Upper lobe of left lung (tissue), 4 donors: ENCODE measurements around the gene ASB15.

Experiments
- EP300 ChIP-seq, 4 donors: sonication (generic); formaldehyde crosslinking; IDR thresholded peaks; one replicate each; pipeline ENCODE4 v1.5.1; 2017; ENCODE audit warnings: antibody characterized with exemption in 4 of 4, control low read depth in 2 of 4
- POLR2A ChIP-seq, 4 donors: fragments of 450-650 bp; IDR thresholded peaks; one replicate each; pipeline ENCODE4 v1.5.1; 2016 to 2017; ENCODE audit warnings: antibody characterized with exemption in 4 of 4, mild to moderate bottlenecking in 2 of 4
- TF ChIP-seq, protein P1 (sequence below), 6 experiments: fragments of 450-650 bp in 4 of 6; fragments of 200-600 bp in 2 of 6; sonication (generic) in 2 of 6; IDR thresholded peaks; one replicate each; pipeline ENCODE4 v1.5.1; 2016 to 2019; ENCODE audit warnings: antibody characterized with exemption in 6 of 6

DNA sequence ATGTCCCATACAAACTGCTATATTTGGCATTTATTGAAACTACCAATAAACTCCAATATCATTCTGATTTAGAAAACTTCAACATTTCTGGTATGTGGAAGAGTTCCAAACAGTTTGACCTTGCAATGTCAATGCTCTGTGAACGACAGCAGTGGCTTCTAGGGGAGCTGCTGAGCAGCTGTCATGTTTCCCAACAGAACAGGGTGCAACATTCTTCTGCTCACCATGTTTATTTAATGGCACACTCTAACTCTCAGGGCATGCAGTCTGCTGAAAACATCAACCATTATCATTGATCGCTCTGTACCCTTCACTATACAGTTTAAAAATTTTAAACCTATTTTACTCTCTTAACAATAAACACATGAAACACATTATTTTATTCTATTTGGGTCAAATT lies 79.9 kb downstream of the ASB15 start:
- TF ChIP-seq, protein P1, sequence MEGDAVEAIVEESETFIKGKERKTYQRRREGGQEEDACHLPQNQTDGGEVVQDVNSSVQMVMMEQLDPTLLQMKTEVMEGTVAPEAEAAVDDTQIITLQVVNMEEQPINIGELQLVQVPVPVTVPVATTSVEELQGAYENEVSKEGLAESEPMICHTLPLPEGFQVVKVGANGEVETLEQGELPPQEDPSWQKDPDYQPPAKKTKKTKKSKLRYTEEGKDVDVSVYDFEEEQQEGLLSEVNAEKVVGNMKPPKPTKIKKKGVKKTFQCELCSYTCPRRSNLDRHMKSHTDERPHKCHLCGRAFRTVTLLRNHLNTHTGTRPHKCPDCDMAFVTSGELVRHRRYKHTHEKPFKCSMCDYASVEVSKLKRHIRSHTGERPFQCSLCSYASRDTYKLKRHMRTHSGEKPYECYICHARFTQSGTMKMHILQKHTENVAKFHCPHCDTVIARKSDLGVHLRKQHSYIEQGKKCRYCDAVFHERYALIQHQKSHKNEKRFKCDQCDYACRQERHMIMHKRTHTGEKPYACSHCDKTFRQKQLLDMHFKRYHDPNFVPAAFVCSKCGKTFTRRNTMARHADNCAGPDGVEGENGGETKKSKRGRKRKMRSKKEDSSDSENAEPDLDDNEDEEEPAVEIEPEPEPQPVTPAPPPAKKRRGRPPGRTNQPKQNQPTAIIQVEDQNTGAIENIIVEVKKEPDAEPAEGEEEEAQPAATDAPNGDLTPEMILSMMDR (IDR thresholded peaks at IDR 0.05): no peak
- no peak for TF ChIP-seq EP300 (IDR thresholded peaks at IDR 0.05)
- no peak for TF ChIP-seq POLR2A (IDR thresholded peaks at IDR 0.05)
